Muscle of arm (tissue), 12 donors: ENCODE data around the gene ARHGAP22. TPM values are rescaled to one million over a fixed set of nuclear protein-coding genes. Genes with fewer than 3 reads are reported as not detected.

Source experiments
- DNase-seq: peaks from one replicate; pipeline ENCODE4 v3.0.0-alpha.2; 2013
- polyA plus RNA-seq, 12 donors: library from polyadenylated mRNA; unstranded; fragments of 120-200 nt; gene quantifications; one replicate each; pipeline ENCODE4 v1.2.1, GENCODE V29; 2013; ENCODE audit not compliant: insufficient read length in 12 of 12

The ARHGAP22 gene
- polyA plus RNA-seq, 12 donors: 0.76 to 3.4 (median 1.3) TPM; not detected in 2

DNA sequence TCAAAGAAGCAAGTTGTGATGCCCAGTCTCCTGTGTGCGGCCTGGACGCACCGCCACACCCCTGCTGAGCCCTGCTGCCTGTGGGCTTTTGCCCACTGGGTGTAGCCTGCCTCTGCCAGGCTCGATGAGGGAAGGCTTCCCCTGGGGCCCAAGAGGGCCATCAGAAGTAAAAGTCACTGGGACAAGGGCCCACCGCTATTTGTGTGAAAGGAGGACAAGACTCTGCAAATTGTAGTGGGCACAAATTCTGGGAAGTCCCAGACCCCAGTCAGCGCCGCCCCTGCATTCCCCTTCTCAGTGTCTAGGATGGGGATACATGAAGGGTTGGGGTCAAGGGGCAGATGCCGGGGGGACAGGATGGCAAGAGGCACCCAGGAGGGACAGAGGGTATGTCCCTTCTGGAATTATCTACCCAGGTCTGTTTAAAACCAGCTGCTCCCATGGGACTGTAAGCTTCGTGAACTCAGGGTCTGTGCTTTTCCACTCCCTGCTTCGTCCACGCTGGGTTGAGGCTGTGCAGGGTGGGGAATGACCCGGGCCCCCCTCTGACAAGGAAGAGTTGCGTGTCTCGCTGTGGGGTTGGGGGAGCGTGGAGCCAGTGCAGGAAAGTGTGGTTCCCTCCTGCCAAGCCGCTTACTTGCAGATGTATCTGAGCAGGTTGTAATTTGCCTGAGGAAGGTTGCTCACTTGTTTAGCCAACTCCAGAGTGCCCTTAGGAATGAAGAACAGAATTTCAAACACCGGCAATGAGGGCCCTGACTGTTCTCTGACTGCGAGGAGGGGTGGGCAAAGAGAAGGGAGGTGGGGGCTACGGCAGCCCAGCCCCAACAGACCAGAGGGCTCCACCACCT lies 151.2 kb downstream of the ARHGAP22 start:
- DNase-seq: no peak

DNA sequence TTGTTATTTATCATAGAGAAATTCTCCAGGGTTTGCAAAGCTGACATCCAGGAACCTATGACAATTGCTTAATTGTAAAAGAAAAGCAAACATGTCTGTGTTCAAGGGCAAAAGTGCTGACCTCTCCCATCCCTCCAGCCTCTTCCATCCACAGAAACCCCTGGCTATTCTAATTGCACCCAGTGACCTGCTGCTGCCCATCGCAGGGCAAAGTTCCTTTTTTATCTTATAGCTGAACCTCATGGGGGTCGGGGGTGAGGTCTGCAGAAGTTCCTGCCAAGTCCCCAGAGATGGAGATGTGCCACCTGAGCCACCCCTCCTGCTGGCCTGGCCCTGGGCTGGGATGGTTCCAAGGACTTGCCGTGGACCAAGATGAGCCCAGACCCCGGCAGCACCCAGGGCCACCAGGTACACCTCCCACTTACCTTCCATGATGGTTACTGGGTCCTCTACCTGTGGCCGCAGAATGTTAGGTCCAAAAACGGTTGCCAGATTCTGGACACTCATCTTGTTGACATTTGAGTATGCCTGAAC lies 151.9 kb downstream of the ARHGAP22 start:
- DNase-seq: no peak

- DNase-seq: no peak
Observed at GRCh38 chr10:48451969-48452878, 152.6 kb downstream of the ARHGAP22 start.

- DNase-seq: no peak
Observed at GRCh38 chr10:48450741-48451466, 154.0 kb downstream of the ARHGAP22 start.

- DNase-seq: no peak
Observed at GRCh38 chr10:48450233-48450740, 154.6 kb downstream of the ARHGAP22 start.

GRCh38 chr10:48449501-48450232 lies 155.2 kb downstream of the ARHGAP22 start:
- DNase-seq: no peak

DNA sequence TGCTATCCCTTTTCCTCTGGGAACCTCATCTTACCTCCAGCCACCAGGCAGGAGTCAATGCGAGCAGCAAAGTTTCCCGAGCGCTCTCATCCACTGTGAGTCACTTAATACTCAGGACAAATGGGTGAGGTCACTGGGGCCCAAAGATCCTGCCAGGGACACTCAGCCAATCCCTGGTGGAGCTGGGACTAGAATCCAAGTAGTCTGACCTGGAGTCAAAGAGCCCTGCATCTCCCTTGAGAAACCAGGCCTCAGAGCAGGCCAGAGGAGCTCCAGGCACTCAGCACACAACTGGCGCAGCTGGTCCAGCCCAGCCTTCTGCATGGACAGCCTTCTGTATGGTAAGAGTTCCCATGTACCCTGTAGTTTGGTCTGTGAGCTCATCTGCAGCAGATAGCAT lies 156.1 kb downstream of the ARHGAP22 start:
- DNase-seq: no peak

GRCh38 chr10:48447356-48448215 lies 157.3 kb downstream of the ARHGAP22 start:
- DNase-seq: no peak

DNA sequence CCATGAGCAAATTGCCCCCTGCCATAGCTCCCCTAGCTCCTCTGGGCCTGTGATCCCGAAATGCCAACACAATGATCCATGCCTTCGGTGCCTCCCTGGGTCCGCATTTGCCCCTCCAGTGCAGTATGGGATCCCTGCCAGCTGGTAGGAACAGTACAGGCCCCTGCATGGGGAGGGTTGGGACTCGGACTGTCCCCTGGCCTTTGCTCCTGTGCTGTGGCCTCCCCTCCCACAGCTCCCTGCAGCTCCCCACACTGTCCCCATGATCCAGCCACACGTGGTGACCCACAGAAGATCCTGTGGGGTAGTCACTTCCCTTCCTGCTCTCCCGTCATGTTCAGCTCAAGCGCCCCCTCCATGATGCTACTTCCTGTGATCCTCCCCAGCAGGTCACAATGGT lies 158.1 kb downstream of the ARHGAP22 start:
- DNase-seq: no peak

DNA sequence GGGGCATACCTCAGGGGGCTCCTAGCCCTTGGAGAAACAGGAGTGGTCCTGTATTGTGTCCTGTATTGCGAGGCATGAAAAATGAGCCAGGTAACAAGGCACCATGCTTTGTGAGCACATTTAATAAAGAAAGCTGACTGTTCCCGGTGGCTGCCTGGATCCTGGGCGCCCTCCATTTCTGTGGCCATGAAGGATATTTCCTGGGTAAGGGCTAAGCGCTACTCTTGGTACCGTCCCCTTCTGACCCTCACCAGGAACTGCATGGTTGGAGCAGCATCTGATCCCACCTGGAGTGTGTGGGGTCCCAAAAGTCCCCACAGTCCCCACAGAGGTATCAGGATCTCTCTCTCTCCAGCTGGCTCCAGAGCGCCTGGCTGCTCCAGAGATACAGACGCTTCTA lies 158.9 kb downstream of the ARHGAP22 start:
- DNase-seq: no peak

GRCh38 chr10:48444861-48445841 lies 159.7 kb downstream of the ARHGAP22 start:
- no peak for DNase-seq

DNA sequence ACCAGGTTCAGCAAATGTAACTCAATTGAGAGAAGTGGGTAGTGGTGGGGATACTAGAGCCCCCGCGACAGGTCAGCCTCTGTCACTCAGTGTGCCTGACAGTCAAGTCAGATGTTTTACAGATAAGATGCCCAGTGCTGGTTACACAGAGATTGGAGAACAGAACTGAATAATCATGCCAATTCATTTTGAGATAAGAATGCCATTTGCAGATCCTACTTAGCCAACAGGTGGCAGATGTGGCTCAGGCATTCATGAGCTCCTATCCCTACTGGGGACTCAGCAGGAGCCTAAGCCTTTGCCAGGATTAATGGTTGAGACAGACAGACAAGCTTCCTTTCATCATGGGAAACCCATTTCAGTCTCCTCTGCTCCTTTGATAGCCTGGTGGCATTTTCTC lies 160.6 kb downstream of the ARHGAP22 start:
- DNase-seq: no peak

DNA sequence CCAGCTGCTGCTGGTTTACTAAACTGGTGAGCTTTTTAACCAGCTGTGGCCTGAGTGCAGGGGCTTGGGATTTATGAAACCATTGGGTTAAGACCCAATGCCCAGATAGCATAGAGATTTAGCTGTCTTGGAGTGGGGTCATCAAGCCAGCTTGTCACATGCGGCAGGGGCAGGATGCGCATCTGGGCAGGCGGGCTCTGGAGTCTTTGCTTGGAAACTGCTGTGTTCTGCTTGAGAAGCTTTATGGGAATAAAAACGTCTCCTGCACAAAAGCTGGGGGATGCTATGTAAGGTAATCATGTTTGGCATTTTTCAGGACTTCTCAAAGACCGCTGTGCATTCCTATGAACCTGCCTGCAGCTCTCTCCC lies 162.1 kb downstream of the ARHGAP22 start:
- no peak for DNase-seq

- DNase-seq: no peak
Observed at GRCh38 chr10:48442090-48442808, 162.6 kb downstream of the ARHGAP22 start.

DNA sequence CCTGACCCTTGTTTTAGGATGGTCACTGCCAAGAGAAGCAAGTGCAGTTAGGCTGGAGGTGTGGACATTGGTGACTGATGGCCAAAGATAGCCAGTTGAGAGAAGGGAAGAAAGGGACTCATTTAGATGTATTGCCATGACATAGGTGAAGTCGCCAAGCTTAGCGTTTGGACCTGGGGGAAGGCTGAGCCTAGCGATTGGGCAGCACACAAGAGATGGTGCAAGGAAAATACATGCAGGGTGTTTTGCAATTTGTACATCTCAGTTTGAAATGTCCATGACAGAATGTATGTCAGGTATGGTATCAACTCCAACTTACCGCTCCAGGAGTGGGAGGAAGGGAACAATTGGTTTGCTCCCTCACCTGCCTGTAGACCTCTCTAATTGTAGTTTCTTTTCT lies 164.1 kb downstream of the ARHGAP22 start:
- no peak for DNase-seq

DNA sequence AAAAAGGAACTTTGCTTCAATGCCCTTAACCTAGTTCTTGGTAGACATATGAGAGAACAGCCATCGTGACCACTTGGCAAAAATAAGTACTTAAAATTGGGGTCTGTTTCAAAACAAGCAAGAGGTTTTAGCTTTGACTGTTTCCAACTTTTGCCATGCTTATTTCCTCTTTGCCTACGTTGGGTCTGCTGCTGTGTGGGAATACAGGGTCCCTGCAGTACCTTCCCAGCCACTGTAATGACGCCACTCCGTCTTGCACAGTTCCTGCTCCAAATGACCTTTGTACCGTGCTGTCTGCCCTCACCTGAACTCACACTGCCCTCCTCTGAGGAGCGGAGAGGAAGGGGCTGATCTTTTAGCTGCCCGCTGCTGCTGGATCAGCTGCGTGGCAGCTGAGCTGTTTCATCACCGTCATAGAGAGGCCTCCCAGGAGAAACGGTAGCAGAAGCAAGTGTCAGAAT lies 165.3 kb downstream of the ARHGAP22 start:
- no peak for DNase-seq

DNA sequence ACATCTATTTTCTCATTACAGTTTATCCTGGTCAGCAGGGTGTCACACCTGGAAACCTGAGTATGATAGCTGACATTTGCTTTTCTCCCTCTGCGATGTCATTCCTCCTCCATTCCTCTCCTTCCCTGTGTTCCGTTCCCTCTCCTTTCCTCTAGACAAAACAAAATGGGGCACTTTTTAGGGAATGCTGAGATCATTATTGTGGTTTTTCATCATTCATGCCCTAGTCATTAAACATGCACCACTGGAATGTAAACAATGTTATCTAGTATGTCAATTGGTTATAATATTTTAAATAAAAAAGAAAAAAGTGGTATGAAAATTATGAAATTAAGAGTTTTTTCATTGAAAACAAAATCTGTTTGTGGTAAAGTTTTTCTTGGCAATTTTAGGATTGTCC lies 165.8 kb downstream of the ARHGAP22 start:
- DNase-seq: no peak

GRCh38 chr10:48437546-48437945 lies 167.3 kb downstream of the ARHGAP22 start:
- no peak for DNase-seq
